ENCODE data around the gene COPE.

- TF ChIP-seq CTCF (IDR thresholded peaks at IDR 0.05 in 4 of 5, conservative IDR thresholded peaks at IDR 0.05 in 1 of 5) (no peak), POLR2A (IDR thresholded peaks at IDR 0.05) (no peak)
Observed at GRCh38 chr19:18875726-18876125, 43.5 kb downstream of the COPE start.

All from gastrocnemius medialis (tissue), 4 donors.